Skeletal muscle cell (primary cell): Measurements from ENCODE around the gene B3GALT4.

Source experiments
- DNase-seq: peaks from one replicate; pipeline ENCODE4 v3.0.0-alpha.2; 2010; ENCODE audit warnings: low read depth
- H3K4me3 ChIP-seq: 2 replicates; pipeline ENCODE4 v1.5.1; 2011; ENCODE audit warnings: low read depth, mild to moderate bottlenecking, control low read depth, low read length, moderate library complexity

The B3GALT4 gene

GRCh38 chr6:33312361-33313104 lies 35.6 kb downstream of the B3GALT4 start:
- peak overlapping the region; percentile 74 for H3K4me3 ChIP-seq
- DNase-seq: no peak

GRCh38 chr6:33313105-33313708 lies 36.3 kb downstream of the B3GALT4 start:
- no peak for DNase-seq
- peak overlapping the region; percentile 74 for H3K4me3 ChIP-seq

- no peak for DNase-seq
- peak within 1 kb of the TSS; percentile 74 for H3K4me3 ChIP-seq
Observed at GRCh38 chr6:33313709-33314514, 37.0 kb downstream of the B3GALT4 start, which contains the start of gene TAPBP. Gene TAPBP, minus strand, starts transcription at chr6:33314078. Its CDS starts 37 bp downstream, at chr6:33314041.

GRCh38 chr6:33314515-33314942 lies 37.6 kb downstream of the B3GALT4 start:
- H3K4me3 ChIP-seq: peak overlapping the region; percentile 74
- no peak for DNase-seq

- DNase-seq: no peak
- H3K4me3 ChIP-seq: peak overlapping the region; percentile 74
Observed at GRCh38 chr6:33314943-33315792, 38.2 kb downstream of the B3GALT4 start.

- H3K4me3 ChIP-seq: no peak overlapping the region
- DNase-seq: no peak
Observed at GRCh38 chr6:33315793-33316602, 39.1 kb downstream of the B3GALT4 start.

- no peak for DNase-seq
Observed at GRCh38 chr6:33316603-33317418, 39.9 kb downstream of the B3GALT4 start.

GRCh38 chr6:33317419-33317668 lies 40.4 kb downstream of the B3GALT4 start:
- no peak for DNase-seq
- peak overlapping the region; percentile 60 for H3K4me3 ChIP-seq

More at GRCh38 chr6:33316603-33317418, 39.9 kb downstream of the B3GALT4 start:
- peak overlapping the region; percentile 60 for H3K4me3 ChIP-seq

GRCh38 chr6:33317669-33318425 lies 40.9 kb downstream of the B3GALT4 start, which contains the start of gene ZBTB22:
Gene ZBTB22, minus strand, starts transcription at chr6:33317744. Its CDS starts 828 bp downstream, at chr6:33316916.
- H3K4me3 ChIP-seq: peak within 1 kb of the TSS; percentile 60
- peak; percentile 98 for DNase-seq

- DNase-seq: no peak
- peak overlapping the region; percentile 60 for H3K4me3 ChIP-seq
Observed at GRCh38 chr6:33318426-33319073, 41.6 kb downstream of the B3GALT4 start.

GRCh38 chr6:33319939-33320314 lies 43.0 kb downstream of the B3GALT4 start:
- H3K4me3 ChIP-seq: peak overlapping the region; percentile 24
- DNase-seq: no peak

- DNase-seq: peak; percentile 84
- peak overlapping the region; percentile 85 for H3K4me3 ChIP-seq
Observed at GRCh38 chr6:33320315-33321181, 43.6 kb downstream of the B3GALT4 start.

- peak overlapping the region; percentile 85 for H3K4me3 ChIP-seq
- DNase-seq: no peak
Observed at GRCh38 chr6:33321227-33321626, 44.3 kb downstream of the B3GALT4 start.

- DNase-seq: no peak
- H3K4me3 ChIP-seq: peak overlapping the region; percentile 85
Observed at GRCh38 chr6:33323623-33323948, 46.7 kb downstream of the B3GALT4 start.

GRCh38 chr6:33324125-33324524 lies 47.2 kb downstream of the B3GALT4 start:
- no peak overlapping the region for H3K4me3 ChIP-seq
- no peak for DNase-seq
